ENCODE data around the gene DDX39B.
"Not testable (repeated sequence)": the region's sequence is repeated elsewhere in the genome, so short reads cannot be mapped to it uniquely, and the experiment has no call there.

The DDX39B gene

DNA sequence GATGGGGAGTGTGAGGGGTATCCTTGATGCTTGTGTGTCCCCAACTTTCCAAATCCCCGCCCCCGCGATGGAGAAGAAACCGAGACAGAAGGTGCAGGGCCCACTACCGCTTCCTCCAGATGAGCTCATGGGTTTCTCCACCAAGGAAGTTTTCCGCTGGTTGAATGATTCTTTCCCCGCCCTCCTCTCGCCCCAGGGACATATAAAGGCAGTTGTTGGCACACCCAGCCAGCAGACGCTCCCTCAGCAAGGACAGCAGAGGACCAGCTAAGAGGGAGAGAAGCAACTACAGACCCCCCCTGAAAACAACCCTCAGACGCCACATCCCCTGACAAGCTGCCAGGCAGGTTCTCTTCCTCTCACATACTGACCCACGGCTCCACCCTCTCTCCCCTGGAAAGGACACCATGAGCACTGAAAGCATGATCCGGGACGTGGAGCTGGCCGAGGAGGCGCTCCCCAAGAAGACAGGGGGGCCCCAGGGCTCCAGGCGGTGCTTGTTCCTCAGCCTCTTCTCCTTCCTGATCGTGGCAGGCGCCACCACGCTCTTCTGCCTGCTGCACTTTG lies 33.6 kb upstream of the DDX39B start, which contains the start of gene TNF:
TNF (plus strand) TSS at position 231 of the 567 bp plus-strand sequence; CDS start at position 408, 177 bp downstream.
- no peak for DNase-seq

DNA sequence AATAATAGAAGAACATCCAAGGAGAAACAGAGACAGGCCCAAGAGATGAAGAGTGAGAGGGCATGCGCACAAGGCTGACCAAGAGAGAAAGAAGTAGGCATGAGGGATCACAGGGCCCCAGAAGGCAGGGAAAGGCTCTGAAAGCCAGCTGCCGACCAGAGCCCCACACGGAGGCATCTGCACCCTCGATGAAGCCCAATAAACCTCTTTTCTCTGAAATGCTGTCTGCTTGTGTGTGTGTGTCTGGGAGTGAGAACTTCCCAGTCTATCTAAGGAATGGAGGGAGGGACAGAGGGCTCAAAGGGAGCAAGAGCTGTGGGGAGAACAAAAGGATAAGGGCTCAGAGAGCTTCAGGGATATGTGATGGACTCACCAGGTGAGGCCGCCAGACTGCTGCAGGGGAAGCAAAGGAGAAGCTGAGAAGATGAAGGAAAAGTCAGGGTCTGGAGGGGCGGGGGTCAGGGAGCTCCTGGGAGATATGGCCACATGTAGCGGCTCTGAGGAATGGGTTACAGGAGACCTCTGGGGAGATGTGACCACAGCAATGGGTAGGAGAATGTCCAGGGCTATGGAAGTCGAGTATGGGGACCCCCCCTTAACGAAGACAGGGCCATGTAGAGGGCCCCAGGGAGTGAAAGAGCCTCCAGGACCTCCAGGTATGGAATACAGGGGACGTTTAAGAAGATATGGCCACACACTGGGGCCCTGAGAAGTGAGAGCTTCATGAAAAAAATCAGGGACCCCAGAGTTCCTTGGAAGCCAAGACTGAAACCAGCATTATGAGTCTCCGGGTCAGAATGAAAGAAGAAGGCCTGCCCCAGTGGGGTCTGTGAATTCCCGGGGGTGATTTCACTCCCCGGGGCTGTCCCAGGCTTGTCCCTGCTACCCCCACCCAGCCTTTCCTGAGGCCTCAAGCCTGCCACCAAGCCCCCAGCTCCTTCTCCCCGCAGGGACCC lies 32.6 kb upstream of the DDX39B start:
- DNase-seq, result no peak

- DNase-seq, result no peak
Observed at GRCh38 chr6:31573239-31574105, 31.7 kb upstream of the DDX39B start.

DNA sequence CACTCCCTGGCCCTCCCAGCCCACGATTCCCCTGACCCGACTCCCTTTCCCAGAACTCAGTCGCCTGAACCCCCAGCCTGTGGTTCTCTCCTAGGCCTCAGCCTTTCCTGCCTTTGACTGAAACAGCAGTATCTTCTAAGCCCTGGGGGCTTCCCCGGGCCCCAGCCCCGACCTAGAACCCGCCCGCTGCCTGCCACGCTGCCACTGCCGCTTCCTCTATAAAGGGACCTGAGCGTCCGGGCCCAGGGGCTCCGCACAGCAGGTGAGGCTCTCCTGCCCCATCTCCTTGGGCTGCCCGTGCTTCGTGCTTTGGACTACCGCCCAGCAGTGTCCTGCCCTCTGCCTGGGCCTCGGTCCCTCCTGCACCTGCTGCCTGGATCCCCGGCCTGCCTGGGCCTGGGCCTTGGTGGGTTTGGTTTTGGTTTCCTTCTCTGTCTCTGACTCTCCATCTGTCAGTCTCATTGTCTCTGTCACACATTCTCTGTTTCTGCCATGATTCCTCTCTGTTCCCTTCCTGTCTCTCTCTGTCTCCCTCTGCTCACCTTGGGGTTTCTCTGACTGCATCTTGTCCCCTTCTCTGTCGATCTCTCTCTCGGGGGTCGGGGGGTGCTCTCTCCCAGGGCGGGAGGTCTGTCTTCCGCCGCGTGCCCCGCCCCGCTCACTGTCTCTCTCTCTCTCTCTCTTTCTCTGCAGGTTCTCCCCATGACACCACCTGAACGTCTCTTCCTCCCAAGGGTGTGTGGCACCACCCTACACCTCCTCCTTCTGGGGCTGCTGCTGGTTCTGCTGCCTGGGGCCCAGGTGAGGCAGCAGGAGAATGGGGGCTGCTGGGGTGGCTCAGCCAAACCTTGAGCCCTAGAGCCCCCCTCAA lies 30.5 kb upstream of the DDX39B start, which contains the start of gene LTA:
LTA (plus strand) TSS at position 249 of the 871 bp plus-strand sequence; CDS start at position 703, 454 bp downstream.
- no peak for DNase-seq

GRCh38 chr6:31569861-31570536 lies 28.2 kb upstream of the DDX39B start:
- DNase-seq, result no peak

- no peak for DNase-seq
Observed at GRCh38 chr6:31568537-31568961, 26.7 kb upstream of the DDX39B start.

DNA sequence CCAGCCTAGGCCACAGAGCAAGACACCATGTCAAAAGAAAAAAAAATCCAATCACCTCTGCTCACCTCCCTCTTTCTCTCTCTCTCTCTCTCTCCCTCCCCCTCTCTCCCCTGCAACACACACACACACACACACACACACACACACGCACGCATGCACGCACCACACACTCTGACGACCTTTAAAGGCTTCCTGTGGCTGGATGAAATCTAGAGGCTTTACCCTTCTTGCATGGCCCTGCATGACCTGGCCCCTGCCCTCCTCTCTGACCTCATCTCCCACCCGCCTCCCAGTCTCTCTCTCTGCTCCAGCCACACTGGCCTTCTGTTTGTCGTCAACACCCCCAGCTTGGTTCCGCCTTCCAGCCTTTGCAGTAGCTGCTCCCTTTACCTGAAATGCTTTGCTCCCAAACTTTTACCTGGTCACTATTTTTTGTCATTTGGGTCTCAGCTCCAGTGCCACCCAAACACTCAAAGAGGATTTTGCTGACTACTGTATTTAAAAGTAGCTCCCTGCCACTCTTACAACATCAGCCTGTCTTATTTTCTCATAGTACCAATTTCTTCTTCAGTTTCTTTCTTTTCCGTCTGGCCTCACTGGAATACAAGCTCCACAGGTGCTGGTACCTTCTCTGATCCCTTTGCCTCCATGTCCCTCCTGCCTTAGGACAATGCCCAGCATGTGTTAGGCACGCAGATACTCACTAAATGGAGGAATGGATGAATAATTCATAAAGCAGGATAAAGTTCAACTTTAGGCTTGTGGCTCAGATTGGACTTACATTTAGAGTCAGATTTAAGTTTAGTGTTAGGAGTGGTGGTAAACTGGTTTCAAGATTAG lies 25.9 kb upstream of the DDX39B start:
- DNase-seq, result no peak

DNA sequence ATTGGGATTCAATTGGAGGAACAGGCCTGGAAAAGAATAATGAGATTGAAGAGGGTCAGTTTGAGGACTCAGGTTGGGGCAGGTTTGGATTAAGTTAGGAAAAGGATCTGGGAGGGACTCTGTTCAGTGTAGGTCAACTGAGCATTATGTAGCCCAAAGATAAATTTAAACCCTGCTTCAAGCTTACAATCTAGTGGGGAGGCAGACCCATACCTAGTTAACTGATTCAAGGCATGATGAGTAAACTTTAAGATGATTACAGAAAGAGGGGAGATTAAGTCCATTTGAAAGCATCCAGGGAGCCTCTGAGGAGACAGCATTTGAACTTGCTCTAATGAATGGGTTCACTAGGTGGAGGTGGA lies 18.9 kb upstream of the DDX39B start:
- no peak for DNase-seq

GRCh38 chr6:31559958-31560696 lies 18.3 kb upstream of the DDX39B start:
- DNase-seq, result no peak

DNA sequence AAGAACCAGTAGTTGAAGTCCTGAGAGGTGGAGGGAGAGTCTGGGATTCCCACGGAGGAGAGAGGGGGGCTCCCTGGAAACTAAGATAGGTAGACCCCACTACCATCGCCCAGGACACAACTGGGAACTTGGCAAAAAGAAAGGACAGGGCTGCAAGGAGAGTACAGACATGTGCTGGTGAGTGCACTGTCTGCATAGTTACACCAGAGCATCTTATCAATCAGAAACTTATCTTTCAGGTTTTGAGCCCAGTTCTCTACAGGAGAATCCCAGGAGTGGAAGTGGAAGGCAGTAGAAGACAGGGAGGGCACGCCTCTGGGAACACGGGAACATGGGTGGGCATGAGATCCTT lies 17.8 kb upstream of the DDX39B start:
- no peak for DNase-seq

DNA sequence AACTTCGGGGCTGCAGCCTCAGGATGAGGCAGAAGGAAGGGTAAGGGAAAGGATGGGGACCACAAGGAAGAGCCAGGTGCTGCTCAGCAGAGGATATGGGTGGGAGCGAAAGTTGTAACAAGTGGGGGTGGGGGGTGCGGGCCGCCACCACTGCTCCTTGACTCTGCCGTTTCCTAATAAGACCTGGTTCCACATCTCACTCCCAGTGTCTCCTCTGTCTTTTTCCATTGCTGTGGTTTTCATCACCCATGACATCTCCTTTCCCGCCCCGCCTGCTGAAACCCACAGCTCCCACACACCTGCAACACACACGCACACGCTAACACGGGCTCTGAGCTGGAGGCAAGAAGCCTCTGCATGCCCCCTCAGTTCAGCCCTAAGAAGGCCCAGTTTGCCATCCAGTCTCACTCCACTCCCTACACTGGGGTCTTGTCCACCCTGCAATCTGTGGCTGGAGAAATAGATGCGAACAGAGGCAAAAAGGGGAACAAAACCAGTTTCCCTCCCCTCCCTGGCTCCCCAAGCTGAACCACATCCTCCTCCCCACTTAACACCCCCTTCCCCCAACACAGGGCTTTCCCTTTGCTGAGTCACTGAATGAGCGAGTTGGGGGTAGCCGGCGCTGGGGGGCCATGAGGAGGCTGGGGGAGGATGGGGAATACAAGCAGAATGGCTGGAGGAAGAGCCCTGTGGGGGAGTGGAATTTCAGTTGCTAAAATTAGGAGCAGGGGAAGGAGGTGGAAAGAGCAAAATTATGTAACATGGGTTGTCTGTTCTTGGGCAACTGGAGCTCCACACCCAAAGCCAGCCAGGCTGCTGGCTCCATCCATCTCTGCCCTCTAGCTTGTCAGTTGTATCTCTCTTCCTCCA lies 17.1 kb upstream of the DDX39B start:
- DNase-seq, result no peak

GRCh38 chr6:31558318-31558625 lies 16.5 kb upstream of the DDX39B start:
- DNase-seq, result no peak

- no peak for DNase-seq
Observed at GRCh38 chr6:31557443-31558317, 15.9 kb upstream of the DDX39B start.

DNA sequence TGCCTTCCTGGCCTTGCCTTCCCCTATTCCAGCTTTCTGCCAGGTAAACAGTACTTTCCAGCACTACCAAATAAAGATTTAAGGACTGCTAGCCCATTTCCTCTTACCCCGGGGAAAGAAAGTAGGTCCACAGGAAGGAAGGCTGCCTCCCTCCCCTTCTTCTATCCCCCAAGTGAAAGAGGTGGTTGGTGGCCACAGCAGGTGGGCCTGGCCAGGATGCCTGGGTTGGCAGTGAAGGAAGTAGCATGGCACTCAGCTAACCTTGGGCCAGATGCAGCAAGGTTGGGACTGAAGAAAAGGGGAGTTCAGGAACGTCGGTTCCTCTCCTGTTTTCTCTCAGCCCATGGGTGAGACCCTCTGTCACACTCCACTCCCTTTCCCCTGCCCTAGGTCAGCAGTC lies 14.5 kb upstream of the DDX39B start:
- DNase-seq, result no peak

GRCh38 chr6:31551371-31551770 lies 9.6 kb upstream of the DDX39B start:
- DNase-seq, result not testable (repeated sequence)

GRCh38 chr6:31548544-31548873 lies 6.7 kb upstream of the DDX39B start:
- no peak for DNase-seq

DNA sequence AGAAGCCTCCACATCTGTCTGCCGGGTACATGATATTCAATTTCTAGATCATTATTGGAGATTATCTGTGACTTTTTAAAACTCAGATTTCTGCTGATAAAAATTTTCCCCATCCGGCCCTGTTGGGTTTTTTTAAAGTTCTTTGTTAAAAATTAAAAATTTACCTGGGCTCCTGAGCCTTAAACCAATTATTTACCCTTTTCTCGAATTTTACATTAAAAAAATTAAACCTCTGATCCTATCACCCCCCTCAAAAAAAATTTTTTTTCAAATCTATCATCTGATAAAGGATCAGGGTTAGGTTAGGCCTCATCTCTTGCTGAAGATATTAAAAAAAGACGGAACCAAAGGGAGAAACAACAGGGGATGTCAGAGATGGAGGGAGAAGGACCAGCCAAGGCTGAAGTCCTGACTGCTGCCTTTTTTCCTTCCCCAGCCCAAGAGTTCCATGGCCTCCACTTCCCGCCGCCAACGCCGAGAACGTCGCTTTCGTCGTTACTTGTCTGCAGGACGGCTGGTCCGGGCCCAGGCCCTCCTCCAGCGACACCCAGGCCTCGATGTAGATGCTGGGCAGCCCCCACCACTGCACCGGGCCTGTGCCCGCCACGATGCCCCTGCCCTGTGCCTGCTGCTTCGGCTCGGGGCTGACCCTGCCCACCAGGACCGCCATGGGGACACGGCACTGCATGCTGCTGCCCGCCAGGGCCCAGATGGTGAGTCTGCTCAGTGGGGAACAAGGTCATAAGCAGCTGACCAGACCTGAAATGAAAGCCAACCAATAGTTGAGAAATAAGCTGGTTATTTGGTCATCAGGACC lies 6.1 kb upstream of the DDX39B start:
- DNase-seq, result no peak

Measured in NCI-H187 treated with DMSO at 0.1 percent for 48 hours (cell line).